ENCODE results near the gene TGFBRAP1. TPM values are rescaled to one million over a fixed set of nuclear protein-coding genes. Genes with fewer than 3 reads are reported as not detected.

The TGFBRAP1 gene
- total RNA-seq, 1 experiment from 2014 or later: 19.3 TPM

DNA sequence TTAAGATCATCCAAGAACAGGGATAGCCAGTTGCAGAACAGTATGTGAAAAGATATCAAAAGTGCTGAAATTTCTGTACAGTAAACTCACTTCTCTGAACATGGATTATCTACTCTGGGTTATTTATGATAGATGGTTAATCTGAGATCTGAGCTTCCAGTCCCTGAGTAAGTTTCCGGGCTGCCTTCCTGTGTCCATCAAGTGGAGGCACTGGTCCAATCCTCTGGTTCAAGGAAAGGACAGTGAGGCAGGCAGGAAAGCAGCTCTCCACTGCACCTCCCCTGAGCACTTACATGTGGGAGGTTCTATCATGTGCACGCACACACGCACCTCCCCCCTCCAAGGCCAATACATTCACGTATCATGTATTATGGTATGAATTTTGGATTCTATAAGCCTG is 55.5 kb downstream of the TGFBRAP1 start:
- no peaks in the 10 kb centered on the region for H3K4me1 Mint-ChIP-seq (ENCODE audit: insufficient read depth, unreplicated experiment)
- H3K4me3 Mint-ChIP-seq (ENCODE audit: unreplicated experiment): no peak overlapping the region
- no peak for TF ChIP-seq CTCF (IDR thresholded peaks at IDR 0.05; ENCODE audit: unreplicated experiment)
- H3K9me3 Mint-ChIP-seq (ENCODE audit: unreplicated experiment): no peaks in the 10 kb centered on the region
- no TSS peak for BruUV-seq (replicated peaks)
- H3K36me3 Mint-ChIP-seq (ENCODE audit: insufficient read depth, unreplicated experiment): peaks cover 74% of the 10 kb centered on the region
- ChIA-PET POLR2A (no interaction called here), CTCF (interaction anchor here (1.1 kb wide), 1 partner anchor 159 kb away, joined by 5 read pairs; no protein-coding TSS in a partner anchor)
- intact Hi-C loops (cut with micrococcal nuclease): no loop called here
- no peak for DNase-seq (ENCODE audit: unreplicated experiment)
- H3K27me3 Mint-ChIP-seq (ENCODE audit: insufficient read depth, unreplicated experiment): no peaks in the 10 kb centered on the region
- H3K27ac Mint-ChIP-seq (ENCODE audit: low read depth, unreplicated experiment): no peak overlapping the region

DNA sequence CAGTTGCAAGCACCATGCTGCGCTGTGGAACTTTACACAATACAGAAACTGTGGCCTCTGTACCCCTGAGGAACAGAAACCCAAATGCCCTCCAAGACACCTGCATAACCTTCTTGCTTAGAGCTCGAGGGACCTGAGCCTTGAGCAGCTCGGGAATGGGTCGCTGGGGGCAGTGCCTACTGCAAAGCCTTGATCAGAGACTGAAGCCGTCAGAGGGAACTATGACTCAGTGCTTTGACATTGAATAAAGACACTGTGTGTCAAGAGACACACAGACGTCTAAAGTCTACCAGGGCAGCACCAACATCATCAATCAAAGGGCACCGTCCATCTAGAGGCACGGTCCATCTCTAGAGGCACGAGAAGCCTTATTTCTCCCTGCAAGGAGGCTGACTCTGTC is 57.4 kb downstream of the TGFBRAP1 start:
- peaks cover 77% of the 10 kb centered on the region for H3K36me3 Mint-ChIP-seq (ENCODE audit: insufficient read depth, unreplicated experiment)
- no peaks in the 10 kb centered on the region for H3K4me1 Mint-ChIP-seq (ENCODE audit: insufficient read depth, unreplicated experiment)
- CTCF ChIA-PET: interaction anchor here (0.6 to 1.3 kb wide), 3 partner anchors 22 to 57 kb away, joined by 3 to 4 read pairs (median 4); no protein-coding TSS in a partner anchor

DNA sequence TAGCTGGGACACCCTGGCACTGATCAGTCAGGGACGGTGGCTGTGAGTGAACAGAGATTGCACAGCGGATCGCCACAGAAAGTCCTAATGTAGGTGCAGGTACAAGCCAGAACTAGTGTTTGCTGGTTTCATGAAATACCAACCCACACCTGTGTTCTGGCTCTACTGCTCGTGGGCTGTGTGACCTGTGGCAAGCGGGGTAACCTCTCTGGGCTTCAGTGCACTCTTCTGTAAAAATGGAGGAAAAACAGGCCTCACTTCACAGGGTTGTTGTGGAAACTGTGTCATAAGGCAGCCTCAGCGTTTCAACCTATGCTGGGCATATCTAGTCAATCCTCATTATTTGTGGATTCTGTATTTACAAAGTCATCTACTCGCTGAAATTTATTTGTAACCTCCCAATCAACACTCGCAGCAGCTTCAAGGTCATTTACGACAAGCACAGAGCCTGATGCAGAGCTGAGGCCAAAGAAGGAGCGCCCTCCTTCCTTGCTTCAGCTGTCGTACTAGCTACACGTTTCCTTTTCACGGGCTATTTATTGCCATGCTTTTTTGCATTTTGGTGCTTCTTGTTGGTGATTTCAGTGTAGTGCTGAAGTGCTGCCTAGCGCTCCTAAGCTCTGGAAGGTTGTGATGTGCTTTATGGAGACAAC is 58.0 kb downstream of the TGFBRAP1 start:
- no peak for DNase-seq (ENCODE audit: unreplicated experiment)
- ChIA-PET CTCF (interaction anchor here (1.0 kb wide), 1 partner anchor 156 kb away, joined by 3 read pairs; no protein-coding TSS in a partner anchor), POLR2A (no interaction called here)
- no peak for TF ChIP-seq CTCF (IDR thresholded peaks at IDR 0.05; ENCODE audit: unreplicated experiment)
- H3K27ac Mint-ChIP-seq (ENCODE audit: low read depth, unreplicated experiment): peak overlapping the region; percentile 46
- intact Hi-C loops (cut with micrococcal nuclease): no loop called here
- BruUV-seq (replicated peaks): no TSS peak
- H3K36me3 Mint-ChIP-seq (ENCODE audit: insufficient read depth, unreplicated experiment): peaks cover 76% of the 10 kb centered on the region
- no peak overlapping the region for H3K4me3 Mint-ChIP-seq (ENCODE audit: unreplicated experiment)
- no peaks in the 10 kb centered on the region for H3K27me3 Mint-ChIP-seq (ENCODE audit: insufficient read depth, unreplicated experiment)
- no peaks in the 10 kb centered on the region for H3K4me1 Mint-ChIP-seq (ENCODE audit: insufficient read depth, unreplicated experiment)
- H3K9me3 Mint-ChIP-seq (ENCODE audit: unreplicated experiment): no peaks in the 10 kb centered on the region

More for the DNA sequence above, 57.4 kb downstream of the TGFBRAP1 start:
- no peaks in the 10 kb centered on the region for H3K9me3 Mint-ChIP-seq (ENCODE audit: unreplicated experiment)
- no peaks in the 10 kb centered on the region for H3K27me3 Mint-ChIP-seq (ENCODE audit: insufficient read depth, unreplicated experiment)
- intact Hi-C loops (cut with micrococcal nuclease): no loop called here
- POLR2A ChIA-PET: no interaction called here
- no peak for TF ChIP-seq CTCF (IDR thresholded peaks at IDR 0.05; ENCODE audit: unreplicated experiment)
- H3K27ac Mint-ChIP-seq (ENCODE audit: low read depth, unreplicated experiment): no peak overlapping the region
- no TSS peak for BruUV-seq (replicated peaks)
- DNase-seq (ENCODE audit: unreplicated experiment): no peak
- no peak overlapping the region for H3K4me3 Mint-ChIP-seq (ENCODE audit: unreplicated experiment)

DNA sequence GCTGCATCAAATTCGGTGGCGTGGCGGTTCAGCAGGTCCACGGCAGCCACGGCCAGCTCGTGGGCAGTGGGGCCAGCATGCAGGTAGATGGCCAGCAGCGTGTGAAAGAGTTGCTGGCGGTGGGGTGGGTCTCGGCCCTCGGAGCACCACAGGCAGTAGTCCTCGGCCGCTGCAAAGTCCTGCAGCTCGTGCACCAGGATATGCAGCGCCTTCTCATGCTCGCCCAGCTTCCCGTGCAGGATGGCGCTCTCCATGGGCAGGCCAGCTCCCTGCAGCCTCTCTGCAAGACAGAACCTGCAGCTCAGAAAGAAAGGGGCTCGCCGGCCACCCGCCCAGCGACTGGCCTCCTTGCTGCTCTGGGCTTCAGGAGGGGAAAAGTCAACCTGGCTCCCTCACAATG is 60.1 kb downstream of the TGFBRAP1 start:
- no TSS peak for BruUV-seq (replicated peaks)
- ChIA-PET CTCF (interaction anchor here (0.9 to 1.3 kb wide), 4 partner anchors 19 to 155 kb away, joined by 3 to 4 read pairs (median 4); no protein-coding TSS in a partner anchor), POLR2A (interaction anchor here (1.1 kb wide), 1 partner anchor 28 kb away, joined by 3 read pairs; the partner anchor contains the start of gene GPR45)
- no peak for DNase-seq (ENCODE audit: unreplicated experiment)
- TF ChIP-seq CTCF (IDR thresholded peaks at IDR 0.05; ENCODE audit: unreplicated experiment): no peak
- H3K36me3 Mint-ChIP-seq (ENCODE audit: insufficient read depth, unreplicated experiment): peaks cover 74% of the 10 kb centered on the region
- no peak overlapping the region for H3K4me3 Mint-ChIP-seq (ENCODE audit: unreplicated experiment)
- H3K4me1 Mint-ChIP-seq (ENCODE audit: insufficient read depth, unreplicated experiment): no peaks in the 10 kb centered on the region
- intact Hi-C loops (cut with micrococcal nuclease): no loop called here
- H3K27ac Mint-ChIP-seq (ENCODE audit: low read depth, unreplicated experiment): no peak overlapping the region
- H3K9me3 Mint-ChIP-seq (ENCODE audit: unreplicated experiment): no peaks in the 10 kb centered on the region
- no peaks in the 10 kb centered on the region for H3K27me3 Mint-ChIP-seq (ENCODE audit: insufficient read depth, unreplicated experiment)
